GM18870 (cell line): ENCODE results near the gene WFDC2.

ENCODE experiments used
- ATAC-seq: cut with Tn5 transposase; IDR thresholded peaks from one replicate; pipeline ENCODE4 v1.9.1; 2021; ENCODE audit warnings: moderate library complexity; ENCODE audit not compliant: unreplicated experiment

WFDC2 gene

GRCh38 chr20:45495501-45495941, 26.0 kb downstream of the WFDC2 start:
- no peak for ATAC-seq

DNA sequence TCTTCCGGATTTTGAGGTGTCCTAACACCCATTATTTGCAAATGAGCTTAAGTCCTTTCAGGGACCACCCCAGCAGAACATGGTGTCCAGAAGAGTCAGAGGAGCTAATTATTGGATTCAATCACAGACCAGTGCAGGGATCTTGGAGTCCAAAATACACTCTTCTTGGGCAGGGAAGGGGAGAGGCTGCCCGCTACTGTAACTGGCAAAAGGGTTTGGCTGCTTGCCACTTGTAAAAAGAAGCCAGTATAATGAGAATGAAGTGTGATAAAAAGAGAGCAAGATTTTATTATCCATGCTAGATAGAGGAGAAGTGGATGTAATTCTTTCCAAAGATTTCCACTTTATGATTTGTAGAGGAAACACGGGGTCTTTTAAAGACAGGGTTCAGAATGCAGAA, 26.6 kb downstream of the WFDC2 start:
- ATAC-seq, result no peak

- no peak for ATAC-seq
These were observed 28.5 kb downstream of the WFDC2 start for GRCh38 chr20:45497971-45498494.

DNA sequence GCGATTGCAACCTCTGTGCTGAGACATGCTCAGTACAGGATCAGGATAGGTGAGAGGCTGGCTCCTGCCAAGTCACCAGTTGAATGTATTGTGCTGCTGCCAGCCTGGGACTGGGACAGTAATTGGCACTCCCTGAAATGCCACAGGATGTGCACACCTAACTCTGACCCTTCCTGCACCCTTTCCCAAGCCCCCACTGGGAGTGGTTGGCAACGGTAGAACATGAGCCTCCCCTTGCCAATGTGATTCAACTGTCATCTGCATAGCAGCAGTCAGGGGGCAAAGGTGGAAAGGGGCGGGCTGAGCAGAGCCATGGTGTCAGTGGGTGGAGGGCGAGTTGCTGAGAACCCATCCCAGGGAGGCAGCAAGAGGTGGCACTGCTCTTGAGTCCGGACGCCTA, 30.5 kb downstream of the WFDC2 start:
- ATAC-seq, result no peak

DNA sequence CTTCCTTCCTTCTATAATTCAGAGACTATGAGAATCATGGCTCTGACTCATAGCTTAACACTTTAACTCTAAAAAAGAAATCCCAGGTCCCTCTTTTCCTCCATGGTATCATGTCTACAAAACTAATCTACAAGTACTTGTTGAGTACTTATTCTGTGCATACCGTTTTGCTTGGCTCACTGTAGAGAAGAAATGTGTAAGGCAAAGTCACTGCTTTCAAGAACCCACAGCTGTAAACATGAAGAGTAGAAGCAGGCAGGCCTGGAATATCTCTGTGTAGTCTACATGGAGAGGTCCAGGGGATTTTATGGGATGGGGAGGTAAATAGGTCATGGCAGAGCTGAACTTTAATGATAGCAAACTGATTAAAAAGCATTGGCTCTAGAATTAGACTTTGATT, 32.0 kb downstream of the WFDC2 start:
- no peak for ATAC-seq

DNA sequence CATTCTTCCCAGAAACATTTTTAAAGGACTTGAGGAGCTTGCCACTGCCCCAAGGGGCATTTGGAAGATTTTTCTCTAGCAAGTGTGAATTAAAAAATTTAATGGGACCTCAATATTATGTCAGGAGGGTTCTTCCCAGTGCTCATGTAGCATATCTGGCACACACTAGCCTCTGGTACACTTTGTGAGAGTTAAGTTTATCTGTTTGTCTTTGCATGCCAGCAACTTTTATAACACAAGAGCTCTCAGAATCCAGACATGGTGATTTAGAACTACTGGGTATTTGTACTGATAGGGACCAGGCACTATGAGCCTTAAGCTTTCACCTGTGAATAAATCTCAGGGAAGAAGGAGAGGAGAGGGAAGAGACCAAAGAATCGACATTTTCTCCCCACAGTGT, 33.0 kb downstream of the WFDC2 start:
- ATAC-seq, result no peak

GRCh38 chr20:45503403-45503802, 33.9 kb downstream of the WFDC2 start:
- no peak for ATAC-seq

DNA sequence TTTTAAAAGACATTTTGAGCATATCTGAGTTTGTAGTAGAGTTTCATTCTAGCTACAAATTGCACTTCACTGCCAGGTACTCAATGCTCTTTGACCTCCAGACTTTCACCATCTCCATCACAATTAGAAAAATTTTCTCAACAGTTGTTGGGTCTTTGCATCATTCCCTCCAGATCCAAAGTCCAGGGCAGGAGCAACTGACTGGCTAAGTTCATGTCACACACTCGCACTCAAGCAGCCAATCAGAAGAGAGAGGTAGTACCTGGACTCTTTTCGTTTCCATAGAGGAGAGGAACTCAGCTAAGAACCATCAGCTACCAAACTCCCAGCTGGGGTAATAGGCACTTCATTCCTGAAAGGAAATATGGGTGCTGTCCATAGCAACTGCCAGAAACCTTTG, 36.8 kb downstream of the WFDC2 start:
- ATAC-seq, result no peak

DNA sequence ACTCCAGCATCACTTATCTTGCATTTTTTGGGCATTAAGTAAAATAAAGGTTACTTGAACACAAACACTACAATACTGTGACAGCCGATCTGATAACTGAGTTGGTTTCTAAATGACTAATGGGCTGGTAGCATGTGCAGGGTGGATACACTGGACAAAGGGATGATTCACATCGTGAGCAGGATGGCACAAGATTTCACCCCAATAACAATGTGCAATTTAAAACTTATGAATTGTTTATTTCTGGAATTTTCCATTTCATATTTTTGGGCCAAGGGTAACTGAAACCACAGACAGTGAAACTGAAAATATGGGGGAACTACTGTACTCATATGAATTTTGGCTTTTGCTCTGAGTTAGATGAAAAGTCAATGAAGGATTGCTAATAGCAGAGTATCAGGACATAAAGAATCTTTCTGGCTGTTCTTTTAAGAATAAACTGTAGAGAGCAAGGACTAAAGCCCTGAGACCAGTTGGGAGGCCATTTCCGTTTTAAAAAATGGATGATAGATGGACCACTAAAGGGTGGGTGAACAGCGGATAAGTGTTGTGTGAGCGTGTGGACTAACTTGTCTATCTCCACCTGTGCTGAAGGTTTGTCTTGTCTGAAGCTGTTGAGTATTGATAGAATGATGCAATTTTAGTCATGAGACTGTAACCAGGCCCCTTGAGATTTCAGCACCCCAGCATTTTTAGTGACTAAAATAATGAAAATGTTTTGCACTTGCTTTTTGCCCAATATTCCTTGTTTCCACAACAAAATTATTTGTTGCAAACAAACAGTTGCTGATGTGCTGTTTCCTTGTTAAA, 37.7 kb downstream of the WFDC2 start:
- peak; percentile 63 for ATAC-seq

- no peak for ATAC-seq
These were observed 38.7 kb downstream of the WFDC2 start for GRCh38 chr20:45508068-45508886.

DNA sequence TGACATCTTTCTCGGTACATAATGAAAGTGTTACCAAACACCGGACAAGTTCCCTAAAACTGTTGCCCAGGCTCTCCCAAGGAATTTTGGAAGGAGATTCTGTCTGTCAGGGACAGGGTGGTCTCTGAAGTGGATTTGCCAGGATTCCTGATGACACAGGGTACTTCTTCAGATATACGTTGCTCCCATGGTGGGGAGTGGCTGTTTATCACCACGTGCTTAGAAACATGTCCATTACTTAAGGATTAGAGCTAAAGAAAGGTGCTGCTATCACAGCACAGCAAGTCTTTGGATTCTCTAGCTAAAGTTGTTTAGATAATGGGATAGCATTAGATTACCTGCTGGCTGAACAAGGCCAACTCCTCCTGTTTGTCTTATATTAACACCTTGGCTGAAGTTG, 39.5 kb downstream of the WFDC2 start:
- ATAC-seq, result no peak

GRCh38 chr20:45510242-45510862, 40.8 kb downstream of the WFDC2 start:
- ATAC-seq, result no peak

- no peak for ATAC-seq
These were observed 45.8 kb downstream of the WFDC2 start, which contains the start of gene SPINT3 for GRCh38 chr20:45515147-45515913. Gene SPINT3, minus strand, starts transcription at chr20:45515622. Its CDS starts 14 bp downstream, at chr20:45515608.

GRCh38 chr20:45518282-45518681, 48.7 kb downstream of the WFDC2 start:
- no peak for ATAC-seq

DNA sequence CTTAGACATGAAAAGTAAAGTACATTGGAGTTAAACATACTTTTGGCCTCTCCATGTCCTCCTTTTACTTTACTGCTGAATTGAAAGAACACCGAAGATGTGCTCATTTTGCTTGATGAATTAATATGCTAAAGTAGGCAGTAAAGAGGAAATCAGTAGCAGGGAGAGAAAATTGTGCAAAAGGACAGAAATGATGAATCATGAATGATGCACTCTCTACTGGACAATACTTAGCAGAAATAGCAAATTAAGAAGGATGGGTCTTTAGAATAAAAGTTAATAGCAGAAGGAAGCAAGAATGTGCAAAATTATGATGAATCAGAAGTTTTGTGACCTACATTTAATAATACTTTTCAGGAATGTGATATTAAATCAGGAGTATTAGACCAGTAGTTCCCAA, 54.3 kb downstream of the WFDC2 start:
- no peak for ATAC-seq

GRCh38 chr20:45527294-45527693, 57.7 kb downstream of the WFDC2 start:
- ATAC-seq, result no peak
